Smooth muscle cell (in vitro differentiated cells): ENCODE data around the gene CDKN2AIP. TPM values are rescaled to one million over a fixed set of nuclear protein-coding genes. Genes with fewer than 3 reads are reported as not detected.

ENCODE experiments used
- DNase-seq: peaks from one replicate; lab custom pipeline; 2025; ENCODE audit not compliant: unreplicated experiment; lab: John Stamatoyannopoulos, UW
- H2AFZ ChIP-seq: fragments of 200-600 bp; sonication (generic); 2 replicates; pipeline ENCODE4 v1.6.0; 2016; ENCODE audit warnings: antibody characterized with exemption, low read depth, mild to moderate bottlenecking
- H3F3A ChIP-seq: fragments of 200-600 bp; sonication (generic); 2 replicates; pipeline ENCODE4 v1.6.0; 2017; ENCODE audit warnings: antibody characterized with exemption, low read depth
- H3K27ac ChIP-seq: fragments of 200-600 bp; sonication (generic); 2 replicates; pipeline ENCODE4 v1.5.1; 2016; ENCODE audit warnings: low read depth, mild to moderate bottlenecking
- H3K27me3 ChIP-seq: fragments of 200-600 bp; sonication (generic); 2 replicates; pipeline ENCODE4 v1.6.1; 2016; ENCODE audit warnings: low read depth, mild to moderate bottlenecking
- H3K36me3 ChIP-seq: fragments of 200-600 bp; sonication (generic); 2 replicates; pipeline ENCODE4 v1.5.1; 2016; ENCODE audit warnings: low read depth
- H3K4me1 ChIP-seq: fragments of 200-600 bp; sonication (generic); 2 replicates; pipeline ENCODE4 v1.5.1; 2016; ENCODE audit warnings: low read depth
- H3K4me2 ChIP-seq: fragments of 200-600 bp; sonication (generic); 2 replicates; pipeline ENCODE4 v1.6.0; 2016; ENCODE audit warnings: mild to moderate bottlenecking
- H3K4me3 ChIP-seq: fragments of 200-600 bp; sonication (generic); 2 replicates; pipeline ENCODE4 v1.5.1; 2016; ENCODE audit warnings: mild to moderate bottlenecking
- H3K79me2 ChIP-seq: fragments of 200-600 bp; sonication (generic); 2 replicates; pipeline ENCODE4 v1.6.0; 2016; ENCODE audit warnings: low read depth, mild to moderate bottlenecking
- H3K9ac ChIP-seq: fragments of 200-600 bp; sonication (generic); 2 replicates; pipeline ENCODE4 v1.6.0; 2016; ENCODE audit warnings: low read depth
- H3K9me3 ChIP-seq: fragments of 200-600 bp; sonication (generic); replicated peaks from 2 replicates; pipeline ENCODE4 v1.5.1; 2016; ENCODE audit warnings: low read depth
- H4K20me1 ChIP-seq: fragments of 200-600 bp; sonication (generic); 2 replicates; pipeline ENCODE4 v1.6.0; 2016; ENCODE audit warnings: low read depth
- CTCF ChIP-seq: fragments of 200-600 bp; sonication (generic); IDR thresholded peaks from 2 replicates; pipeline ENCODE4 v1.5.1; 2017; ENCODE audit warnings: borderline replicate concordance, mild to moderate bottlenecking, antibody characterized with exemption; ENCODE audit not compliant: insufficient read depth, poor library complexity, severe bottlenecking
- WGBS: methylation state at CpG from one replicate; pipeline ENCODE4 v1.1.7; 2016; ENCODE audit warnings: low lambda C conversion rate; 5-methylcytosine and 5-hydroxymethylcytosine counted together
- polyA plus RNA-seq: library from polyadenylated mRNA; unstranded; fragments of >200 nt; fragmentation: Nextera tagmentation; extraction: Ambion mirVana; gene quantifications from 2 replicates; pipeline ENCODE4 v1.2.1, GENCODE V29; 2016
- total RNA-seq: library from RNA; depleted of rRNA; stranded (reverse); fragments of >200 nt; gene quantifications from 2 replicates; pipeline ENCODE4 v1.2.3, GENCODE V29; 2014

Gene CDKN2AIP
- total and polyA plus RNA-seq, 2 experiments from 2014 or later: 13.0 to 27.2 TPM

DNA sequence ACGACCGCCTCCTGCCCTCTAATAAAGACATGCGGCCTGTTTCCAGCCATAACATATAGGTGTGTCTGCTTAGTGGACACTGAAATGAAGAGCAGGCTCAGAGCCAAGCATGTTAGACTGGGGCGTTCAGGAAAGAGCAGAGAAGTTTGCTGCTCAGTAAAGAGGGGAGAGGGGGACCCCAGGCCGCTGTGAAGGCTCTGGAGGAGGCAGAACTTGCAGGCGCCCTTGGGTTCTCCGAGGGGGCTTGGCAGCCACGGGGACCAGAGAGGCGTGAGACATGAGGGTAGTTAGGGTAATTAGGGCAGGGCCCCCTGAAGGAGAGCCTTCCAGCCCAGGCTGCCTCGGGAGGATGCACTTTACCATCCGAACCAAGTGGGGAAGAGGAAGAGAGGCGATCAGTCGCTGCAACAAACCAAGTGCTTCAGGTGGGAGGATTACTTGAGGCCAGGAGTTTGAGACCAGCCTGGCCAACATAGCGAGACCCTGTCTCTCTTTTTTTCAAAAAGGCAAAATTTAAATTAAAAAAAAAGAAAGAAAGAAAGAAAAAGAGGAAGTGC is 46.6 kb upstream of the CDKN2AIP start:
- peaks cover 3% of the 10 kb centered on the region for H3K4me1 ChIP-seq
- peak overlapping the region; percentile 96 for H2AFZ ChIP-seq
- TF ChIP-seq CTCF: no peak
- no peaks in the 10 kb centered on the region for H3F3A ChIP-seq
- no peak overlapping the region for H3K9ac ChIP-seq
- no peaks in the 10 kb centered on the region for H3K79me2 ChIP-seq
- 94% methylated on average over 14 of the region's 14 CpGs for WGBS
- no peaks in the 10 kb centered on the region for H3K36me3 ChIP-seq
- peak overlapping the region; percentile 96 for H3K4me2 ChIP-seq
- DNase-seq: no peak
- H3K27ac ChIP-seq: no peak overlapping the region
- peaks cover 9% of the 10 kb centered on the region for H3K27me3 ChIP-seq
- H3K9me3 ChIP-seq: no peaks in the 10 kb centered on the region
- peak overlapping the region; percentile 65 for H3K4me3 ChIP-seq
- H4K20me1 ChIP-seq: no peaks in the 10 kb centered on the region

- WGBS: 16% methylated on average over 60 of the region's 61 CpGs
- H3K4me2 ChIP-seq: peak overlapping the region; percentile 96
- H3K27me3 ChIP-seq: peaks cover 8% of the 10 kb centered on the region
- H3K9ac ChIP-seq: peak overlapping the region; percentile 58
- H3K27ac ChIP-seq: no peak overlapping the region
- peaks cover 3% of the 10 kb centered on the region for H3K4me1 ChIP-seq
- peak overlapping the region; percentile 96 for H2AFZ ChIP-seq
- H3K4me3 ChIP-seq: peak overlapping the region; percentile 65
- no peaks in the 10 kb centered on the region for H3K36me3 ChIP-seq
- no peaks in the 10 kb centered on the region for H3F3A ChIP-seq
- H4K20me1 ChIP-seq: no peaks in the 10 kb centered on the region
- no peaks in the 10 kb centered on the region for H3K9me3 ChIP-seq
- DNase-seq: peak; percentile 34
- no peaks in the 10 kb centered on the region for H3K79me2 ChIP-seq
- TF ChIP-seq CTCF: peak; percentile 49
These were observed 45.9 kb upstream of the CDKN2AIP start for GRCh38 chr4:183398298-183399125.

- peaks cover 3% of the 10 kb centered on the region for H3K4me1 ChIP-seq
- H2AFZ ChIP-seq: peak overlapping the region; percentile 96
- H3K9ac ChIP-seq: no peak overlapping the region
- WGBS: 90% methylated on average over 15 of the region's 15 CpGs
- H3F3A ChIP-seq: no peaks in the 10 kb centered on the region
- no peak overlapping the region for H3K27ac ChIP-seq
- no peaks in the 10 kb centered on the region for H4K20me1 ChIP-seq
- peak overlapping the region; percentile 96 for H3K4me2 ChIP-seq
- peaks cover 2% of the 10 kb centered on the region for H3K27me3 ChIP-seq
- no peaks in the 10 kb centered on the region for H3K9me3 ChIP-seq
- TF ChIP-seq CTCF: no peak
- no peak for DNase-seq
- no peaks in the 10 kb centered on the region for H3K36me3 ChIP-seq
- H3K79me2 ChIP-seq: no peaks in the 10 kb centered on the region
- H3K4me3 ChIP-seq: peak overlapping the region; percentile 65
These were observed 45.3 kb upstream of the CDKN2AIP start for GRCh38 chr4:183399126-183399522.

DNA sequence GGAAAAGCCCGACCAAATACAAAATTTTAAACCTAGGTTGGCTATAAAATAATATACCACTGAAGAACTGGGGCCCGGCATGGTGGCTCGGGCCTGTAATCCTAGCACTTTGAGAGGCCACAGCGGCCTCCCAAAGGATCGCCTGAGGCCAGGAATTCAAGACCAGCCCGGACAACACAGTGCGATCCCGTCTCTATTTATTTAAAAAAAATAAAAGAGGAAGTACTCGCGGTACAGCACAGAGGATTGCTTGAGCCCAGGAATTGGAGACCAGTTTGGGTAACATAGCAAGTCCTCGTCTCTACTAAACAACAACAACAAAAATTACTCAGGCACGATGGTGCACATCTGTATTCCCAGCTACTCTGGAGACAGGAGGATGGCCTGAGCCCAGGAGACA is 44.8 kb upstream of the CDKN2AIP start:
- no peak overlapping the region for H3K9ac ChIP-seq
- H3K79me2 ChIP-seq: no peaks in the 10 kb centered on the region
- 94% methylated on average over 12 of the region's 12 CpGs for WGBS
- no peaks in the 10 kb centered on the region for H3K27me3 ChIP-seq
- TF ChIP-seq CTCF: no peak
- H3K4me1 ChIP-seq: peaks cover 3% of the 10 kb centered on the region
- H3K4me3 ChIP-seq: no peak overlapping the region
- H3K4me2 ChIP-seq: no peak overlapping the region
- H3F3A ChIP-seq: no peaks in the 10 kb centered on the region
- H3K27ac ChIP-seq: no peak overlapping the region
- no peak for DNase-seq
- no peaks in the 10 kb centered on the region for H3K9me3 ChIP-seq
- H2AFZ ChIP-seq: no peak overlapping the region
- no peaks in the 10 kb centered on the region for H3K36me3 ChIP-seq
- no peaks in the 10 kb centered on the region for H4K20me1 ChIP-seq
